Occipital lobe (tissue), 2 donors: ENCODE measurements around the gene NUDT15. TPM values are rescaled to one million over a fixed set of nuclear protein-coding genes. Genes with fewer than 3 reads are reported as not detected.
"Not testable (repeated sequence)": the region's sequence is repeated elsewhere in the genome, so short reads cannot be mapped to it uniquely, and the experiment has no call there.

Source experiments
- DNase-seq: peaks from one replicate; lab custom pipeline; 2025; lab: John Stamatoyannopoulos, UW
- total RNA-seq: library from RNA; depleted of rRNA; stranded (reverse); fragments of >200 nt; gene quantifications from one replicate; pipeline ENCODE4 v1.2.3, GENCODE V29; 2014

Gene NUDT15
- total RNA-seq, 1 donor from 2014 or later = 12.0 TPM

- no peak for DNase-seq
These were observed 5.4 kb downstream of the NUDT15 start for GRCh38 chr13:48042894-48043293.

- DNase-seq = no peak
These were observed 6.4 kb downstream of the NUDT15 start for GRCh38 chr13:48043789-48044503.

- DNase-seq = no peak
These were observed 13.0 kb downstream of the NUDT15 start for GRCh38 chr13:48050550-48050949.

GRCh38 chr13:48054601-48055000 lies 17.1 kb downstream of the NUDT15 start:
- no peak for DNase-seq

- DNase-seq = no peak
These were observed 18.2 kb downstream of the NUDT15 start for GRCh38 chr13:48055712-48056111.

- not testable (repeated sequence) for DNase-seq
These were observed 21.0 kb downstream of the NUDT15 start for GRCh38 chr13:48058536-48058935.

GRCh38 chr13:48059951-48060350 lies 22.4 kb downstream of the NUDT15 start:
- DNase-seq = not testable (repeated sequence)

GRCh38 chr13:48066310-48066989 lies 28.9 kb downstream of the NUDT15 start:
- DNase-seq = no peak

GRCh38 chr13:48068036-48068435 lies 30.5 kb downstream of the NUDT15 start:
- DNase-seq = no peak

- DNase-seq = no peak
These were observed 31.4 kb downstream of the NUDT15 start for GRCh38 chr13:48068952-48069351.

GRCh38 chr13:48069573-48069972 lies 32.0 kb downstream of the NUDT15 start:
- DNase-seq = no peak

- DNase-seq = no peak
These were observed 33.4 kb downstream of the NUDT15 start for GRCh38 chr13:48070942-48071341.

GRCh38 chr13:48072304-48072703 lies 34.8 kb downstream of the NUDT15 start:
- no peak for DNase-seq

GRCh38 chr13:48072787-48073186 lies 35.3 kb downstream of the NUDT15 start:
- DNase-seq = no peak

GRCh38 chr13:48074006-48074405 lies 36.5 kb downstream of the NUDT15 start:
- DNase-seq = no peak

- no peak for DNase-seq
These were observed 40.7 kb downstream of the NUDT15 start for GRCh38 chr13:48078251-48078656.

GRCh38 chr13:48081739-48082138 lies 44.2 kb downstream of the NUDT15 start:
- no peak for DNase-seq

- DNase-seq = no peak
These were observed 48.7 kb downstream of the NUDT15 start for GRCh38 chr13:48086272-48086671.

- no peak for DNase-seq
These were observed 56.1 kb downstream of the NUDT15 start for GRCh38 chr13:48093588-48093987.

- no peak for DNase-seq
These were observed 56.9 kb downstream of the NUDT15 start for GRCh38 chr13:48094404-48094780.

GRCh38 chr13:48094781-48095502 lies 57.4 kb downstream of the NUDT15 start, which contains the start of gene MED4:
TSS of gene MED4 (minus strand) at chr13:48095104. CDS start at chr13:48095078, 26 bp downstream.
- peak; percentile 93 for DNase-seq

GRCh38 chr13:48096670-48097069 lies 59.1 kb downstream of the NUDT15 start:
- no peak for DNase-seq
